Astrocyte (in vitro differentiated cells and primary cell): ENCODE measurements around the gene ACTR3C. TPM values are rescaled to one million over a fixed set of nuclear protein-coding genes. Genes with fewer than 3 reads are reported as not detected.

Experiments used
- DNase-seq: peaks from one replicate; pipeline ENCODE4 v3.0.0-alpha.2; 2010; ENCODE audit warnings: low read depth
- FAIRE-seq: peaks from 2 replicates; lab custom pipeline; 2011; peaks lifted over from hg19 to GRCh38; lab: Jason Lieb, UNC
- H2AFZ ChIP-seq: 2 replicates; pipeline ENCODE4 v1.6.0; 2012; ENCODE audit warnings: low read depth, low read length, inconsistent platforms
- H3K27ac ChIP-seq: 2 replicates; pipeline ENCODE4 v1.5.1; 2011; ENCODE audit warnings: low read depth, low read length, inconsistent platforms
- H3K27me3 ChIP-seq: 2 replicates; pipeline ENCODE4 v1.6.0; 2011; ENCODE audit warnings: low read length, inconsistent platforms; ENCODE audit not compliant: insufficient read depth
- H3K36me3 ChIP-seq: 2 replicates; pipeline ENCODE4 v1.5.1; 2011; ENCODE audit warnings: low read length, inconsistent platforms; ENCODE audit not compliant: insufficient read depth
- H3K4me1 ChIP-seq: 2 replicates; pipeline ENCODE4 v1.5.1; 2011; ENCODE audit warnings: low read length, inconsistent platforms; ENCODE audit not compliant: insufficient read depth
- H3K4me2 ChIP-seq: 2 replicates; pipeline ENCODE4 v1.6.0; 2012; ENCODE audit warnings: low read length, inconsistent platforms
- H3K4me3 ChIP-seq: 2 replicates; pipeline ENCODE4 v1.5.1; 2011; ENCODE audit warnings: low read depth, mild to moderate bottlenecking, low read length, inconsistent platforms; ENCODE audit not compliant: insufficient read depth
- H3K79me2 ChIP-seq: 2 replicates; pipeline ENCODE4 v1.6.0; 2012; ENCODE audit warnings: mild to moderate bottlenecking, low read length, inconsistent platforms; ENCODE audit not compliant: insufficient read depth
- H3K9ac ChIP-seq: 2 replicates; pipeline ENCODE4 v1.6.0; 2012; ENCODE audit warnings: mild to moderate bottlenecking, low read length, inconsistent platforms
- H3K9me3 ChIP-seq: 2 replicates; pipeline ENCODE4 v1.5.1; 2012; ENCODE audit warnings: low read depth, mild to moderate bottlenecking, low read length, inconsistent platforms; ENCODE audit not compliant: insufficient read depth
- H4K20me1 ChIP-seq: 2 replicates; pipeline ENCODE4 v1.6.0; 2012; ENCODE audit warnings: low read length, inconsistent platforms; ENCODE audit not compliant: insufficient read depth
- H3K27ac Mint-ChIP-seq: one replicate; pipeline ENCODE4 v1.8.0; 2021; ENCODE audit warnings: mild to moderate bottlenecking, mixed read lengths; ENCODE audit not compliant: unreplicated experiment
- H3K27me3 Mint-ChIP-seq: one replicate; pipeline ENCODE4 v1.8.0; 2021; ENCODE audit warnings: low read depth, mixed read lengths; ENCODE audit not compliant: unreplicated experiment
- H3K36me3 Mint-ChIP-seq: one replicate; pipeline ENCODE4 v1.8.0; 2021; ENCODE audit warnings: low read depth, mixed read lengths; ENCODE audit not compliant: unreplicated experiment
- H3K4me1 Mint-ChIP-seq: one replicate; pipeline ENCODE4 v1.8.0; 2021; ENCODE audit warnings: low read depth, mixed read lengths; ENCODE audit not compliant: unreplicated experiment
- H3K4me3 Mint-ChIP-seq: one replicate; pipeline ENCODE4 v1.8.0; 2021; ENCODE audit warnings: mild to moderate bottlenecking, moderate library complexity, mixed read lengths; ENCODE audit not compliant: unreplicated experiment
- H3K9me3 Mint-ChIP-seq: one replicate; pipeline ENCODE4 v1.8.0; 2021; ENCODE audit warnings: mild to moderate bottlenecking, mixed read lengths; ENCODE audit not compliant: unreplicated experiment
- CTCF ChIP-seq: IDR thresholded peaks from 2 replicates; pipeline ENCODE4 v1.5.1; 2011; ENCODE audit warnings: low read depth, mild to moderate bottlenecking, inconsistent platforms, low read length, moderate library complexity; ENCODE audit not compliant: insufficient read depth
- EZH2 ChIP-seq: IDR thresholded peaks from 2 replicates; pipeline ENCODE4 v1.6.1; 2012; ENCODE audit warnings: mild to moderate bottlenecking, low read length, inconsistent platforms; ENCODE audit not compliant: insufficient read depth
- total RNA-seq: library from RNA; stranded (reverse); gene quantifications from 2 replicates; pipeline ENCODE4 v1.2.1, GENCODE V29; 2021

The ACTR3C gene
- total RNA-seq, 1 donor from 2014 or later = 0.25 TPM

GRCh38 chr7:150337179-150337578, 13.8 kb upstream of the ACTR3C start:
- FAIRE-seq (no peak), DNase-seq (no peak)
- TF ChIP-seq EZH2 = no peak
- TF ChIP-seq CTCF = no peak
- Histone ChIP-seq H3K79me2 (no peaks in the 10 kb centered on the region), H4K20me1 (peaks cover 7% of the 10 kb centered on the region), H2AFZ (no peak overlapping the region), H3K4me3 (no peak overlapping the region), H3K36me3 (no peaks in the 10 kb centered on the region), H3K27ac (no peak overlapping the region), H3K4me2 (no peak overlapping the region), H3K4me1 (peaks cover 12% of the 10 kb centered on the region), H3K27me3 (peaks cover 5% of the 10 kb centered on the region), H3K9ac (no peak overlapping the region), H3K9me3 (no peaks in the 10 kb centered on the region)
- Mint-ChIP-seq H3K36me3 (peaks cover 5% of the 10 kb centered on the region), H3K4me1 (peaks cover 14% of the 10 kb centered on the region), H3K9me3 (no peaks in the 10 kb centered on the region), H3K27me3 (peaks cover 22% of the 10 kb centered on the region), H3K4me3 (no peak overlapping the region), H3K27ac (no peak overlapping the region)

- Histone ChIP-seq H3K4me2 (no peak overlapping the region), H4K20me1 (peaks cover 7% of the 10 kb centered on the region), H3K36me3 (no peaks in the 10 kb centered on the region), H2AFZ (no peak overlapping the region), H3K9me3 (no peaks in the 10 kb centered on the region), H3K27ac (no peak overlapping the region), H3K27me3 (peaks cover under 1% of the 10 kb centered on the region), H3K4me3 (no peak overlapping the region), H3K9ac (no peak overlapping the region), H3K4me1 (peaks cover 12% of the 10 kb centered on the region), H3K79me2 (no peaks in the 10 kb centered on the region)
- Mint-ChIP-seq H3K4me3 (no peak overlapping the region), H3K27me3 (peaks cover 18% of the 10 kb centered on the region), H3K36me3 (peaks cover 2% of the 10 kb centered on the region), H3K27ac (no peak overlapping the region), H3K9me3 (no peaks in the 10 kb centered on the region), H3K4me1 (peaks cover 13% of the 10 kb centered on the region)
- FAIRE-seq (no peak), DNase-seq (no peak)
- no peak for TF ChIP-seq EZH2
Observed at GRCh38 chr7:150336746-150337145, 13.4 kb upstream of the ACTR3C start.

- H2AFZ ChIP-seq = no peak overlapping the region
- H3K27ac Mint-ChIP-seq = no peak overlapping the region
Observed at GRCh38 chr7:150335774-150336112, 12.4 kb upstream of the ACTR3C start.

More at GRCh38 chr7:150335774-150336112, 12.4 kb upstream of the ACTR3C start:
- H3K27me3 Mint-ChIP-seq = peaks cover 21% of the 10 kb centered on the region
- H3K36me3 ChIP-seq = no peaks in the 10 kb centered on the region
- H3K4me3 Mint-ChIP-seq = no peak overlapping the region
- H3K9ac ChIP-seq = no peak overlapping the region
- FAIRE-seq (no peak), DNase-seq (no peak)
- H4K20me1 ChIP-seq = peaks cover 7% of the 10 kb centered on the region
- peaks cover 2% of the 10 kb centered on the region for H3K36me3 Mint-ChIP-seq
- H3K27me3 ChIP-seq = no peaks in the 10 kb centered on the region
- no peak overlapping the region for H3K4me2 ChIP-seq
- H3K9me3 Mint-ChIP-seq = no peaks in the 10 kb centered on the region
- no peaks in the 10 kb centered on the region for H3K79me2 ChIP-seq
- no peak for TF ChIP-seq EZH2
- TF ChIP-seq CTCF = no peak
- H3K27ac ChIP-seq = no peak overlapping the region
- H3K4me1 ChIP-seq = peaks cover 12% of the 10 kb centered on the region
- H3K9me3 ChIP-seq = no peaks in the 10 kb centered on the region
- peaks cover 11% of the 10 kb centered on the region for H3K4me1 Mint-ChIP-seq
- no peak overlapping the region for H3K4me3 ChIP-seq
